K562 (cell line): ENCODE data around the gene CPSF7. TPM values are rescaled to one million over a fixed set of nuclear protein-coding genes. Genes with fewer than 3 reads are reported as not detected.

Experiments
- ARID1B ChIP-seq: fragments of 450-650 bp; IDR thresholded peaks from 2 replicates; pipeline ENCODE4 v1.6.1; 2016; ENCODE audit warnings: antibody characterized with exemption, mild to moderate bottlenecking, inconsistent platforms
- ATF1 ChIP-seq, 2 experiments: fragments of 450-650 bp in 1 of 2; IDR thresholded peaks; 2 replicates each; pipeline ENCODE4 v1.6.1; 2016; ENCODE audit warnings: missing compliant biosample characterization in 1 of 2, missing genetic modification characterization in 1 of 2
- BRCA1 ChIP-seq, 2 experiments: fragments of 450-650 bp in 1 of 2; sonication (generic) in 1 of 2; formaldehyde crosslinking in 1 of 2; IDR thresholded peaks; 2 replicates each; pipeline versions ENCODE4 v1.5.0 to v1.6.1; 2017 to 2020; ENCODE audit warnings: mild to moderate bottlenecking in 1 of 2, missing genetic modification reagents in 1 of 2
- CBX2 ChIP-seq: fragments of 200-600 bp; sonication (generic); IDR thresholded peaks from one replicate; pipeline ENCODE4 v1.6.1; 2012; ENCODE audit warnings: mild to moderate bottlenecking, low read length, inconsistent platforms; ENCODE audit not compliant: insufficient read depth, poor library complexity, severe bottlenecking
- CREB1 ChIP-seq, 2 experiments: sonication (generic) in 1 of 2; formaldehyde crosslinking in 1 of 2; IDR thresholded peaks; 2 replicates each; pipeline versions ENCODE4 v1.6.1 to v1.8.0; 2012 to 2022; ENCODE audit warnings: inconsistent platforms in 1 of 2, mild to moderate bottlenecking in 1 of 2, missing genetic modification reagents in 1 of 2, moderate library complexity in 1 of 2
- CXXC5 ChIP-seq: fragments of 250-450 bp; sonication (Bioruptor Pico); IDR thresholded peaks from 2 replicates; pipeline ENCODE4 v1.8.0; 2022; ENCODE audit warnings: inconsistent platforms, mild to moderate bottlenecking, moderate library complexity
- FOXP1 ChIP-seq: sonication (generic); formaldehyde crosslinking; IDR thresholded peaks from 2 replicates; pipeline ENCODE4 v1.8.0; 2022; ENCODE audit warnings: mild to moderate bottlenecking, missing genetic modification reagents
- MAX ChIP-seq: sonication (generic); formaldehyde crosslinking; IDR thresholded peaks from 2 replicates; pipeline ENCODE4 v1.9.0; 2022; ENCODE audit warnings: mild to moderate bottlenecking, missing genetic modification reagents
- RBM34 ChIP-seq: fragments of 200-400 bp; formaldehyde crosslinking; IDR thresholded peaks from 2 replicates; pipeline ENCODE4 v1.6.1; 2018; ENCODE audit warnings: low read length, borderline replicate concordance; ENCODE audit not compliant: insufficient read depth
- SIN3B ChIP-seq: fragments of 450-650 bp; IDR thresholded peaks from 2 replicates; pipeline ENCODE4 v1.6.1; 2017; ENCODE audit warnings: low read depth, mild to moderate bottlenecking, moderate library complexity
- SREBF1 ChIP-seq: fragments of 150-350 bp; IDR thresholded peaks from 2 replicates; pipeline ENCODE4 v1.6.1; 2014; ENCODE audit warnings: antibody characterized with exemption, low read depth, low read length, borderline replicate concordance
- SUPT5H ChIP-seq: fragments of 450-650 bp; IDR thresholded peaks from 2 replicates; pipeline ENCODE4 v1.6.1; 2016
- TAF1 ChIP-seq: IDR thresholded peaks from 2 replicates; pipeline ENCODE4 v1.6.1; 2011; ENCODE audit warnings: mild to moderate bottlenecking, low read length, moderate library complexity; ENCODE audit not compliant: insufficient read depth, control insufficient read depth, severe bottlenecking; ENCODE audit errors: extremely low read depth
- TAF9B ChIP-seq: fragments of 450-650 bp; IDR thresholded peaks from 2 replicates; pipeline ENCODE4 v1.6.1; 2018; ENCODE audit warnings: mild to moderate bottlenecking; ENCODE audit not compliant: partially characterized antibody
- UBTF ChIP-seq, 2 experiments: IDR thresholded peaks; 2 replicates each; pipeline ENCODE4 v1.6.1; 2012; ENCODE audit warnings: improper control_type of control experiment in 2 of 2, low read depth in 2 of 2, low read length in 2 of 2, borderline replicate concordance in 1 of 2
- ZBTB12 ChIP-seq: fragments of 250-450 bp; sonication (Bioruptor Pico); IDR thresholded peaks from 2 replicates; pipeline ENCODE4 v1.4.0; 2020
- ZBTB33 ChIP-seq: sonication (generic); formaldehyde crosslinking; IDR thresholded peaks from 2 replicates; pipeline ENCODE4 v1.8.1; 2023; ENCODE audit warnings: mild to moderate bottlenecking, missing genetic modification reagents
- ZNF263 ChIP-seq: sonication (generic); formaldehyde crosslinking; IDR thresholded peaks from 2 replicates; pipeline ENCODE4 v1.8.0; 2022; ENCODE audit warnings: mild to moderate bottlenecking, missing genetic modification reagents, borderline replicate concordance
- ZNF511 ChIP-seq: sonication (generic); formaldehyde crosslinking; IDR thresholded peaks from 2 replicates; pipeline ENCODE4 v1.8.0; 2022; ENCODE audit warnings: mild to moderate bottlenecking, missing genetic modification reagents
- polyA plus RNA-seq, 8 experiments: library from polyadenylated mRNA; depleted of rRNA in 4 of 8; stranded (reverse) in 5 of 8; unstranded in 3 of 8; fragments of >200 nt; fragmentation: Nextera tagmentation in 2 of 8; fragmentation: Illumina TruSeq in 1 of 8; extraction: Ambion mirVana in 2 of 8; extraction: Trizol in 1 of 8; gene quantifications; 2 replicates each; pipeline versions ENCODE4 v1.2.1 to v1.2.3, GENCODE V29; 2011 to 2014; ENCODE audit warnings: inconsistent platforms in 1 of 8, missing spikeins in 1 of 8
- total RNA-seq, 7 experiments: library from RNA; depleted of rRNA in 6 of 7; stranded (reverse); fragments of >200 nt in 6 of 7; fragmentation: Illumina TruSeq in 2 of 7; extraction: Trizol in 2 of 7; gene quantifications; 2 replicates each; pipeline versions ENCODE4 v1.2.1 to v1.2.3, GENCODE V29; 2011 to 2021; ENCODE audit warnings: low replicate concordance in 1 of 7

The CPSF7 gene
- total and polyA plus RNA-seq, 9 of the 15 experiments (the other 6 are each of a cell fraction or from before 2014, with no cell fraction given): 14.8 to 104 (median 44.1) TPM

GRCh38 chr11:61429691-61430582 is at the start of gene CPSF7, which contains the start of gene SDHAF2 (continued):
- TF ChIP-seq SIN3B (peak; percentile 90), RBM34 (no peak), ARID1B (no peak), SUPT5H (peak; percentile 94), BRCA1 (IDR thresholded peaks at IDR 0.05) (no peak), BRCA1 (CRISPR knock-in tag; IDR thresholded peaks at IDR 0.05) (no peak), CXXC5 (CRISPR knock-in tag) (peak; percentile 91), FOXP1 (CRISPR knock-in tag) (peak; percentile 96), SREBF1 (0 out of 2 replicates have a peak, but pooled peaks have one; percentile 13), ZNF263 (CRISPR knock-in tag) (peak; percentile 52; the same call in 1 of the 2 replicates), CBX2 (no peak), MAX (CRISPR knock-in tag) (peak; percentile 75), ZBTB12 (CRISPR knock-in tag) (peak; percentile 76), TAF9B (peak; percentile 92), ATF1 (CRISPR knock-in tag; IDR thresholded peaks at IDR 0.05) (peak; percentile 14; the same call in 1 of the 2 replicates), ATF1 (tag; IDR thresholded peaks at IDR 0.05) (peak; percentile 92), TAF1 (peak; percentile 97), ZNF511 (peak; percentile 94), ZBTB33 (CRISPR knock-in tag) (peak; percentile 32; the same call in 1 of the 2 replicates), UBTF (IDR thresholded peaks at IDR 0.05; ENCODE audit: borderline replicate concordance in 1 of 2, low read depth in 2 of 2, low read length in 2 of 2) (peak in 1 of 2 experiments; percentile 95; a peak in 2 of 4 replicates), CREB1 (IDR thresholded peaks at IDR 0.05) (peak; percentile 87), CREB1 (CRISPR knock-in tag; IDR thresholded peaks at IDR 0.05) (peak; percentile 92)
